Activated T-helper 1 cell treated with anti-CD3 and anti-CD28 coated beads, Interleukin-2, amount 50 U/mL, for 16 hours (primary cell): ENCODE measurements around the gene EHD3.
"Not testable (repeated sequence)": the region's sequence is repeated elsewhere in the genome, so short reads cannot be mapped to it uniquely, and the experiment has no call there.

ENCODE experiments used
- DNase-seq, 2 donors: peaks; one replicate each; pipeline ENCODE4 v3.0.0-alpha.2; 2020; ENCODE audit warnings: low read depth in 1 of 2, low spot score in 1 of 2

EHD3 gene

GRCh38 chr2:31254237-31255203 lies 20.6 kb downstream of the EHD3 start:
- DNase-seq: no peak

DNA sequence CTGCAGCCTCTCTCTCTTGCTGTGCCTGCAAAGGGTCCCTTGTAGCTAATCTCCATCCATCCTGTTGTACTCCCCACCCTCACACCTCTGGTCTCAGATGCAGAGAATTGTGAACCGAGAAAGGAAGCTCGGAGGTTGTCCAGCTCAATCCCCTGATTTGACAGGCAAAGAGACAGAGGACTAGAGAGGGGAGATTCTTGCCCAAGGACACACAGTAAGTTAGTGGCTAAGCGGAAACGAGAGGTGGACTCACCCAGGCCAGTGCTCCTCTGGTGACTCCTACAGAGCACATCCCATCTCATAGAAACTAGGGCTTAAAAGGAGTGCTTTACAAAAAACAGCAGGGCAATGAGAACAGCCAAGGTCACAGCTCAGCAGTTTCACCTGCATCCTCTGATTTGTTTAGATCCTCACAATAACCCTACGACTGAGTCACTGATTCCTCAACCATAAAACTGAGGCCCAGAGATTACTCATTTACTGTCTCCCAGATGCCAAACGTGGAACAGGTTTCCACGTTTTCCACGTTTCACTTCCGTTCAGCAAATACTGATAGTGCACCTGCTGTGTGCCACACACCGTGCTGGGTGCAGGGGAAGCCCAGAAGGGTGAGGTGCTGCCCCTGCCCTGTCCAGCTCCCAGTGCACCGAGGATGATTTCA lies 22.1 kb downstream of the EHD3 start:
- no peak for DNase-seq

DNA sequence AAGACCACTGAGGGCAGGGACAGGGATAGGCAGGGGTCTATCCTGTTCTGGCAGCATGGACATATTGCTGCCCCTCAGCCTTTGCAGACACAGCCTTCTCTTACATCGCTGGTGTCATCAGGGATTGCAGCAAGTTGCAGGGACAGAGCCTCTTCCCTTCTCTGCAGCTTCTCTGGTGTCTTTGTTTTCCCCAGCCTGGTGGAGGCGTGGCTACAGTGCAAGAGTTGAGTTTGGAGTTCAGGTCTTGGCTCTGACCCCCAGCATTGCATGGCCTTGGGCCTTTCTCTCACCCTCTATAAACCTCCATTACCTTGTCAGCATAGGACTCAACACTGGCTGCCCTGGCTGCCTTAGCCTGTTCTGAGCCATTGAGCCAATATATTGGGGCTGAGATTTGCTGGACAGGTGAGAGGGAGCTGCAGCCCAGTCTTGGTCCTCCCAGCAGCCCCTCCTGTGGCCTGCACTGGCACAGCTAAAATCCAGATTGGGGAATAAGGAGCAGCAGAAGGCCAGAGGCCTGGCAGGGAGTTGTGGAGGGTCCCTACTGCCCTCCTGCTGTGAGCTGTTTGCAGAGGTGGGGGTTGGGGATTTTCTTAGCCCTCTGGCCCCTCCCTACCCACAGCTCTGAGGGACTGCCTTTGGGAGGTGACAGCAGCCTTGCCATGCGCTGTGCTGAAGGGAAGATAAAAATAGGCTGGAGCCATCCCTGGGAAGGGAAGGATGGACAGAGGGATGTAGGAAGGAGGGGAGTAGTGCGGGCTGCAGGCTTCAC lies 22.8 kb downstream of the EHD3 start:
- DNase-seq: no peak

DNA sequence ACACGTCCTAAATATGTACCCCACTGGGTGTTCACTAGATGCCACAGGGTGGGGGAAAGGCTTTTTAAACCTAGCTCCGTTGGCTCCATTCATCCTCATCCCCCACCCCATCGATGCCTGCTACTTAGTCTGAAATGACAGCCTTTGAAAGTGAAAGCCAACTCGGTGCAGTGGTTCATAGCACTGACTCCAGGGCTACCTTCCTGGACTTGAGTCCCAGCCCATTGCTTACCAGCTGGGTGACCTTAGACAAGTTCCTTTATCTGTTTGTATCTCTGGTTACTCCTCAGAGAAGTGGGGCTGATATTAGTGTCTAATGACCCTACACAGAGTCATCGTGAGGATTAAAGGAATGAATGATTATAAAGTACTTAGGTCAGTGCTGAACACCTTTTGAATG lies 24.4 kb downstream of the EHD3 start:
- DNase-seq: no peak

DNA sequence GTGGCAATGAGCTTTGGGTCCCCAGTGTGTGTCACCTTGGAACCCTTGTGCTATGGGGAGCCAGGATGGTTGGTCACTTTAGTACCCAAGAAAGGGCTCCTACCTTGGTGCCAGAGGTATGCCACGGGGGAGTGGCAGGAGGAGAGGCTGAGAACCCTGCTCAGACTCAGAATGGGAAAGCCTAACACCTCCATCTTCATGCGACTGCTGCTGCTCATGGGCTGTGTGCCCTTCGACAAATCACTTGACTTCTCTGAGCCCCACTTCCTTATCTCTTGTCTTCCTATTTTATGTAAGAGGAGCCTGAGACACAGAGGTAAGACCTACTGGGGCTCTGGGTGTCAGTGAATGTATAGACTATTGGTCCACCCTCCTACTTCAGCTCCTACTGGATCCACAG lies 25.1 kb downstream of the EHD3 start:
- DNase-seq: no peak

- DNase-seq: no peak
Measured at GRCh38 chr2:31260870-31261269, 26.9 kb downstream of the EHD3 start.

GRCh38 chr2:31263636-31264190 lies 29.8 kb downstream of the EHD3 start:
- DNase-seq: no peak

DNA sequence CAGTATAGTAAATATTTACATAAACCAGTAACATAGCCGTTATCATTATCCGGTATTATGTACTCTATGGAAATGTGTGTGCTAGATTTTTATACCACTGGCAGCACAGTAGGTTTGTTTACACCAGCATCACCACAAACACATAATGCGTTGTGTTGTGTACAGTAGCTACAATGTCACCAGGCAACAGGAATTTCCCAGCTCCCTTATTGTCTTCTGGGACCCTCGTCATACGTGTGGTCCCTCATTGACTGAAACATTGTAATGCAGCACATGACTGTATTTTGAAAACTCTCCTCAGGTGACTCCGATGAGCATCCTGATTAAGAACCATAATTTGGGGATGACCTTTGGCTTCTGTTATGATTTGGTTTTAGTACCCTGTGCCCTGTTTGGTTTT lies 31.3 kb downstream of the EHD3 start:
- no peak for DNase-seq

- no peak for DNase-seq
Measured at GRCh38 chr2:31266804-31267203, 32.9 kb downstream of the EHD3 start.

- no peak for DNase-seq
Measured at GRCh38 chr2:31267437-31268120, 33.6 kb downstream of the EHD3 start.

DNA sequence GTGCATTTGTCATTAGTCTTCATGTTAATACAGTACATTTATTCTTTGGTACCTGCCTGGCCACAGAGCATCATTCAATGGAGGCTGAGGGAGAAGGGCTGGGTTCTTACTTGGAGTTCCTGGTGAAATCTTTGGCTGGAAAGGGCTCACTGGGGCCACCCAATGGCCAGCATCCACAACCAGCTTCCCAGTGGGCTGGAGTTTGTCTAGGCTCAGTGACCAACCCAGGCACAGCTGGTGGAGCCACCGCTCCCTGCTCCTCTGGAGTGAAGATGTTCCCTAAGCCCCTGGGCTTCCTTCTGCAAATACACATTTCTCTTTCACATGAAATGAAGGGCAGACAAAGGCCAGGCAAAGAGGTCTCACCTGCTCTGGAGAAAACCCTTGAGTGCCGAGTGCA lies 34.4 kb downstream of the EHD3 start:
- DNase-seq: no peak

DNA sequence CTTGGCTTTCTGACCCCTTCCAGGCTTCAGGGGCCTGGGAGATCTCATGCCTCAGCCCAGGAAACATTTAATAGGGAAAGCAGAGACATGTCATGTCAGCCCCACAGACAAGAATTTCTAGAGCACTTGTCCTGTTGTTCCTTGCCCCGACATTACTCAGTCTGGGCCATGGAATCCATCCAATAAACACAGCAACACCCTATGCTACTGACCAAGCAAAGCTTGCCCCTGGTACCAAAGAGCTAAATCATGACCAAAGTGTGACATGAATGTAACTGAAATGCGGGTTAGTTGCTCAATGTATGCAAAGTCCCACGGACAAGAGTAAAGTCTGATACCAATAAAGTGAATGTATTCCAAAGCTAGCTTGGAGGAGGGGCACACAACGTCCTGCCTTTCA lies 35.1 kb downstream of the EHD3 start:
- no peak for DNase-seq

DNA sequence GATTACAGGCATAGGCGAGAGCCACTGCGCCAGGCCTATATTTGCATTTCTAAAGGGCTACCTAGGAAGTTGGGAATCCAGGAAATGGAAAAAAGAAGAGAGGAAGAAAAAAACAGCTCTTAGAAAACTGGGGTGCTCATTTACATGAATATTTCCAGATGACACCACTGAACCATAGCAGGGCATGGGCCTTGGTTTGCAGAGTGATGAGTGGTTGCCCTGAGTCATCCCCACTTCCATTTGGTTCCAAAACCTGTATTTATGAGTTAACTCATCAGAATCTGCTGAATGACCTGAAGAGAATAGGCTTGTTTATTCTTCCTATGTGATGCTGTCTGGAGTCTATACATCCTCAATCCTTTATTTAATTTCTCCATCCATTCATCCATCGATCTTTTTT lies 36.2 kb downstream of the EHD3 start:
- DNase-seq: no peak

- DNase-seq: no peak
Measured at GRCh38 chr2:31270822-31271231, 36.9 kb downstream of the EHD3 start.

- DNase-seq: no peak
Measured at GRCh38 chr2:31271851-31272267, 37.9 kb downstream of the EHD3 start.

- DNase-seq: no peak
Measured at GRCh38 chr2:31274401-31275075, 40.6 kb downstream of the EHD3 start.

DNA sequence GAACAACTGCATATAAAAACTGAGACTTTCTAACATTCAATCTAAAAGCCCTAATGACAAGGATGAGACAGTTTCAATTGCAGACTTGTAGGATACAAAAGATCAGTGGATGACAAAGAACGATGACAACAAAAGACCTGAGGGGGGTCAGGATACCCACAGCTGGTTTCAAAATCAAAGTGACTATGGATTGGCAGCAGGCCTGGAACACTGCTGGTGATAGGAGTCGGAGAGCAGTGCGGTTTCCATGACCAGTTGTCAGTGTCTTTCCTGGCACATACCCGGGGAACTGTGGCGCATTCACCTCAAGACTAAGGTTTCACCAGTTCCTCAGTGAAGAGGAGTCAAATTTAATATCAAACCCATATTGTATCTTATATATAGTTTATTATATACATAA lies 42.0 kb downstream of the EHD3 start:
- DNase-seq: no peak

GRCh38 chr2:31277621-31278020 lies 43.7 kb downstream of the EHD3 start:
- DNase-seq: no peak

- DNase-seq: no peak
Measured at GRCh38 chr2:31282634-31283033, 48.7 kb downstream of the EHD3 start.

- not testable (repeated sequence) for DNase-seq
Measured at GRCh38 chr2:31283193-31283919, 49.4 kb downstream of the EHD3 start.
